MM.1S (cell line): ENCODE results near the gene ECE1.

Source experiments
- CTCF ChIP-seq: fragments of 300-600 bp; sonication (generic); IDR thresholded peaks from 2 replicates; pipeline ENCODE4 v1.5.1; 2016; ENCODE audit warnings: antibody characterized with exemption, low read length, mixed read lengths
- EZH2 ChIP-seq: fragments of 300-600 bp; sonication (generic); optimal IDR thresholded peaks from 2 replicates; pipeline ENCODE3; 2017; ENCODE audit warnings: low read depth, mild to moderate bottlenecking, antibody characterized with exemption, low read length, mixed read lengths
- EZH2phosphoT487 ChIP-seq: fragments of 300-600 bp; sonication (generic); IDR thresholded peaks from 2 replicates; pipeline ENCODE4 v1.6.1; 2018; ENCODE audit warnings: antibody characterized with exemption, low read length

GRCh38 chr1:21264898-21265297 lies 25.4 kb downstream of the ECE1 start:
- no peak for TF ChIP-seq CTCF
- no peak for TF ChIP-seq EZH2phosphoT487
- TF ChIP-seq EZH2 = no peak
